HG03571 (cell line): Measurements from ENCODE around the gene ARR3.
"Not testable (repeated sequence)": the region's sequence is repeated elsewhere in the genome, so short reads cannot be mapped to it uniquely, and the experiment has no call there.

ENCODE experiments used
- ATAC-seq: cut with Tn5 transposase; IDR thresholded peaks from one replicate; pipeline ENCODE4 v1.9.1; 2021; ENCODE audit not compliant: unreplicated experiment

The ARR3 gene

DNA sequence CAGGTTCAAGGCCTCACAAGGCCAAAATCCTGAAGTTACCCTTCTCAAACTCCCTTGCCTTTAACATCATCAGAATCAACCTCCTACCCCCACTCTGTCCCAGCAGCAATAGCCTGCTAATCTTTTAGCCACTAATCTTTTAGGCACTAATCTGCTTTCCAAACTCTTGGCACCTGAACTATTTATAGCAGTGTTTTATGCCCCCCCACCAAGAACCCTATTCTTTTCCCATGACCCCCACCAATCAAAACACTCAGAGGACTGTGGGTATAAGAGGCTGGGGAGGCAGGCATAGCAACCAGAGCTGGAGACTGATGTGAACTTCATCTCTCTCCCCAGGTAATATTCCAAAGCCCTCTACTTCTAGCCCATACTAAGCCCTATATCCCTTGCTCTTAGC is at the start of gene ARR3:
Gene ARR3, plus strand, starts transcription at position 301 of the 400 bp plus-strand sequence. CDS start 1,052 bp downstream, outside the sequence.
- no peak for ATAC-seq

DNA sequence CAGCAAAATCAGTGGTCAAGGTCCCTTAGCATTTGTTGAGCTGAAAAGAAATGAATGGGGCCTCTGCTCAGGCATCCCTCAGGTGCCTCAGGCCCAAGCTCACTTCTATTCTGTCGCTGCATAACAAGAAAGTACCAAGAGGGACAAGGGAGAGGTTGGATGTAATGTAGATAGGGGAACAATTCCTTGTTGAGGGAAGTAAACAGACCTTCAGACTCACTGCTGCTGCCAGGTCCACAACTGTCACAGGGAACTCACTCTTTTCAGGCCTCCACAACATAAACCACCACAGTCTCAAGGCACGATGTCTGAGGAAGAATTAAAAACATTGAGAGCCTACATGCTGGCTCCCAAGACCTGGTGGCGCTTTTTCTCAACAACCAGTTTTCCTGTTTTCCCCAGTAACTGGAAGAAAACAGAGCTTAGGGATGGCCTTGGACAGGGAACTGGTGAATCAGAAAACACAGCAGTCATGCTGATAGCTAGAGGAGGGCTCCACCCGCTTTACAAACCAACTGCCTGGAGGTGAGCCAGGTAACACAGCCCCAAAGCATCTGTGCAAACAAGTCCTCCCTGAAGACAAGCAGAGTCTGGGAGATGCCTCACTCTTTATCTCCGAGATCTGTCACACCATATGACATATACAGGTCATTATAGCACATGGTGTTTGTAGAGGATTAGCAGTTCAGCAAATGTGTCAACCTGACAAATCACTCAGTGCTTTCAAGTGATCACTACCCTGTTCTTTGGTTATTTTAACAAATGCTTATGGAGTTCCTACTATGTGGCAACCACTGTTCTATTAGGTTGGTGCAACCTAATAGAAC is 48.0 kb upstream of the ARR3 start:
- no peak for ATAC-seq

DNA sequence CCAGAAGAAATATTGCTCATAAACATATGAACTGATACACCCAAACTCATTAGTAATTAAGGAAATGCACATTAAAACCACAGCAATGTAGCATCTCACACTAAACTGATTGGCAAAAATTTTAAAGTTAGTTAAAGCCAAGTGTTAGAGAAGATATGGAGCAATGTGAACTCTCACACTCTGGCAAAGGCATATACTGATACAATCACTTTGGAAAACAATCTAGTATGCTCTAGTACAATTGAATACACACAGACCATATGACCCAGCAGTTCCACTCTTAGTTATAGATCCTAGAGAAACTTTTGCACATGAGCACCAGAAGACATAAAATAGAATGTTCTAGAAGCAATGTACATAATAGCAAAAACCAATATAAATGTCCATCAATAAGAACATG is 42.1 kb upstream of the ARR3 start:
- ATAC-seq: no peak

DNA sequence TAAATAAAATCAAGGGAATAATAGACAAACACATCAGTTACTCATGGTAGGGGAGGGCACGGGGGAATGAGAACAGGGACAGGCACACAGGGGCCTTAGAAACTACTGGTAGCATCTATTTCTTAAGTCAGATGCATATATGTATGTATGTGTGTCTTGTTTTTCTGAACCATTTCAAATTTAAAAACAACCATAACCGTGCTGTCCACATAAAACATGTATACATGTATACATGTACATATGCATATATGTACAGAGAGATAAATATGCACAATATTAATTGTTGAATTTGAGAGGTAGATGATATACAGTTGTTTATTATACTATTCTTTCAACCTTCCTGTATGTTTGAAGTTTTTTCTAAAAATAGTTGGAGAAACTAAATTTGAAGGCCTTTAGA is 41.4 kb upstream of the ARR3 start:
- ATAC-seq: no peak

DNA sequence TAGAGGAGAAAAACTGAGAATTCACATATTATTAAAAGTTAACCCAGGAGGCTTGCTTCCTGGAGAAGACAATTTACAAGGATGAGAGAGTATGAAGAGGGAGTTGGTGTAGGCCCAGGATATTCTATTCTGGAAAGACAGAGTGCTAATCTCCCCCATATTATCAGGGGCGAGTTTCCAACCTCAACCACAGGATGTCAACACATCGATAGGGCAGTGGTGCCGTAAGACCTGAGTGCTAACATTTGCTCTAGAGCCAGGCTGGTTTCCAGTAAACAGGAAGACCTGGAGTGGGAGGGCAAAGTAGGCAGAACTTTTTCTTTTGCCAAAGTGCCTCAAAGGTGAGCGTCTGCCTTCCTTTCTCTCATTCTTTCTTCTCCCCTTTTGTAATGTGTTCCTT is 36.5 kb upstream of the ARR3 start:
- no peak for ATAC-seq

DNA sequence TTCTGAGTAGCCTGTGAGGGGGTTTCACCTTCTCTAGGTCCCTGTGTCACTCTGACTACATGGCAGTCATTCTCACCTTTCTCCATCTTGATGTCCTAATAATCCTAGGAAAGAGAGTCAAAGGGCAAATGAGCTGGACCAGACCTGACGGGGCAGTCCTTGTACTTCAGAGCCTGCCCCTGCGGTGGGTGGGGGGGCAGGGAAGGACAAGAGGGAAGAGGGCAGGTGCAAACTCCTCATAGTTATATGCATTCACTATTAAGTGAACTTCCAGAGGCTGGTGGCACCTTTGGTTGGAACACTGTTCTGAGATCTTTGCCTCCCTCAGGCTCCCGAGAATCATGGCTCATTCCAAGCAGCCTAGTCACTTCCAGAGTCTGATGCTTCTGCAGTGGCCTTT is 33.8 kb upstream of the ARR3 start, which contains the start of gene AWAT1:
Gene AWAT1, plus strand, starts transcription at position 301 of the 400 bp plus-strand sequence. Its CDS starts 41 bp downstream, at position 342.
- ATAC-seq: no peak

DNA sequence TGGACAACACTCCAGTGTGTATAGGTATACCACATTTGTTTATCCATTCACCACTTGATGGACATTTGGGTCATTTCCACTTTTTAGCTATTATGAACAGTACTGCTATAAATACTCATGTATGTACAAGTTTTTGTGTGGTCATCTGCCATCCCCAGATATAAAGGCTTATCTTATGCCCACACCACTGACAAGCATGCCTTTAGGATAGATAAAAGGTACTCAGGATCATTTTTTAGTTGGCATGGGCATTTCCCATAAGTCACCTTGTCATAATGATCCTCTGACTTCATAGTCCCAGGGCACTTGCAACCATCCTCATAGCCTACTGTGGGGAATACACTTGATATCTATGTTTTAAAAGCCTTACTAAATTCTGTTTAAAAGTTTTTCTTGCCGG is 27.4 kb upstream of the ARR3 start:
- no peak for ATAC-seq

DNA sequence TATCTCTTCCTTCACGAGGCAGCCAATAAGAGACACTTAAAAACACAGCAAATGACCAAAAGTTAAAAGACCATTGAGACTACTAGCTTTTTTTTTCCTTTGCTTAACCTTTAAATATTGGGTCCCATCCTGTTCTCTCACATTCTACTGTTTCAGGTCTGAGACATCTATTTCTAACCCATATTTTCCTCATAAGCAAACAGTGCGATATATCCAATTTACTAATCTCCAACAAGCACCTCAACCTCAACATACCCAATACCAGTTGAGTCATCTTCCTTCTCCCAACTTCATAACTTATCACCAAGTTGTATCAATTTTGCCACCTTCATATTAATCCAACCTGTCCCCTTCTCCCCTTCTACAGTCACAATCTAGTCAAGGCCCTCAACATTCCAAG is 26.6 kb upstream of the ARR3 start:
- no peak for ATAC-seq

DNA sequence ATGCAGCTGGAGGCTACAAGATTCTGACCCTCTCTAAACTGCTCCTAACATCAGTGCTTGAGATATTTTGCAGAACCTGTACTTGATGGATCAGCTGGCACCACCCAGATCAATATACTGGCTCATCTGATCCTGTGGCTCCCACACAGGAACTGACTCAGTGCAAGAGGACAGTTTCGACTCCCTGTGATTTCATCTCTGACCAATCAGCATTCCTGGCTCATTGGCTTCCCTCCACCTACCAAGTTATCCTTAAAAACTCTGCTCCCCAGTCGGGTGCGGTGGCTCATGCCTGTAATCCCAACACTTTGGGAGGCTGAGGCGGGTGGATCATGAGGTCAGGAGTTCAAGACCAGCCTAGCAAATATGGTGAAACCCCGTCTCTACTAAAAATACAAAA is 24.5 kb upstream of the ARR3 start:
- not testable (repeated sequence) for ATAC-seq

DNA sequence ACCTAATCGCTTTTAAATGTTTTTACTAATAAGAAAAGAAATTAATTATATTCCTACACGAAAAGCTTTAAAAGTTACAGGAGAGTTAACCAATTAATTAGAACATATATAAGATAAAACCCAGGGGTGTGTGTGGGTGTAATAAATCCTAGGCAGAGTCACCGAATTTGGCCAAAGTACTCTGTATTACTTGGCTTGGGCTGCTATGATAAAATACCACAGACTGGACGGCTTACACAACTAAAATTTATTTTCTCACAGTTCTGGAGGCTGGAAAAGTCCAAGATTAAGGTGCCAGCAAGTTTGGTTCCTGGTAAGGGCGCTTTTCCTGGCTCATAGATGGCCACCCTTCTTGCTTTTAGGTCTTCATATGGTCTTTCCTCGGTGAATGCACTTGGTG is 23.3 kb upstream of the ARR3 start:
- no peak for ATAC-seq

DNA sequence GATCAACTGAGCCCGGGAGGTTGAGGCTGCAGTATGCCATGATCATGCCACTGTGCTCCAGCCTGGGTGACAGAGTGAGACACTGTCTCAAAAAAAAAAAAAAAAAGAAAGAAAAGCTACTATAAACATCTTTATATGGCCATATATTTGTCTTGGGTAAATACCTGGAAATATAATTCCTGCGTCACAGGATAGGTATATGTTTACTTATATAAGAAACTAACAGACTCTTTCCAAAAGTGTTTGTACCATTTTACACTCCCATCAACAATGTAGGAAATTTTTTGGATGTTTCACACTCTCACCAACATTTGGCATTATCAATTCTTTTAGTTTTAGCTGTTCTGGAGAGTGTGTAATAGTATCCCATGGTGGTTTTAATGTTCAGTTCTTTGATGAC is 20.9 kb upstream of the ARR3 start:
- no peak for ATAC-seq

DNA sequence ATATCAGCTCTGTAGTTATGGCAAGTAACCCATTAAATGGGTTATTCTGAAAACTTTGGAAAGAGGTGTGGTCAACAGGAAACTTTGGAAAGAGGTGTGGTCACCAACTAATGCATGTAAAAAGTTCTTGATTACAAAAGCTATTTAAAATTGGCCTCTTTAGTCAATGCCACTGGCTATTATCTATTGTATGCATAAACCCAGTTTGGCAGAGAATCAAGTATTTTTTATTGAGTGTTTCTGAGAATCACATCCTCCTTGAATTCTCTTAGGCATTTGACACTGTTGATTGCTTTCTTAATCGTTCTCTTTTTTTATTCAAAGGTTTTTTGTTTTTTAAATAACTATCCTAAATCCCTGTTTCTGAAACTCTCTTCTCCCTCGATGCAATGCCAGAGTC is 15.6 kb upstream of the ARR3 start:
- ATAC-seq: no peak

DNA sequence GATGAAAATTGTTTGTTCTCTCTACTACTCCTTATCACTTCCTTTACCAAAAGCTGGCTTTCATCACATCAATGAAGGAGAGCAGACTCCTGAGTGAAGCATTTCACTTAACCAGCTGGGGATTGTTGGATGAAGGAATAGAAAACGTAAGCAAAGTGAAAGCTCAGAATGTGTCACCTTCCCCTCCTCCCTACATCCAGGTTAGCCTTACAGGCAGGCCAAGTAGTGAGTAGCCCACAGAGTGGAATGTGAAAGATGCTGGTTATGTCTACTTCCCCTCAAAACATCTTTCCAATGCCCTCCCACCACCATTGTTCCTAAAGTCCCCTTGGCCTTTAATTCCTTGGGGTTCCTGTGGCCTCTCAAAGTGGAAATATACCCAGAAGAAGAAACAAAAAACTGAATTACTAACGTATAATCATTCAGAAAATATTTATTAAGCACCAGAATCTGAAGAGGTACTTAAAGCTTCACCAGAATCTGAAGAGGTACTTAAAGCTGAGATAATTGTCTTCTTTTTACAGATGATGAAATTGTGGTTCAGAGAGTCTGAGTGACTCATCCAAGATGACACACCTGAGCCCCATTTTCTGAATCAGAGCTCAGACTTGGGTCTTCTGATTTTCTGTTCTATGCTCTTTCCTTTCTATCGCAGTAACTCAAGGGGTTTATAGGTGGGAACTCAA is 14.6 kb upstream of the ARR3 start:
- ATAC-seq: no peak

DNA sequence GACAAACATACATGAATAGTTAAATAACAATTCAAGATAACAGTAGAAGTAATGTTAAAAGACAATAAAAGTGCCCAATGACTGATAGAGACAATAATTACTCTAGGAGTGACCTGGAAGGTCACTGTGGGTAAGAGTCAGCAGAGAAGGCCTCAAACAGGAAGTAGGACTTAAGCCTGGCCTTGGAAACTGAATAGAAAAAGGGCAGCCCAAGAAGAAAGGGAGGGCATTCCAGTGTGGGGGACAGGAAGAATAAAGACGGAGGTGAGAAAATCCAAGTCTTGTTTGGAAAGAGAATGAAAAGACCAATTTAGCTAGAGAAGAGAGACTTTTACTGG is 14.1 kb upstream of the ARR3 start:
- ATAC-seq: no peak

DNA sequence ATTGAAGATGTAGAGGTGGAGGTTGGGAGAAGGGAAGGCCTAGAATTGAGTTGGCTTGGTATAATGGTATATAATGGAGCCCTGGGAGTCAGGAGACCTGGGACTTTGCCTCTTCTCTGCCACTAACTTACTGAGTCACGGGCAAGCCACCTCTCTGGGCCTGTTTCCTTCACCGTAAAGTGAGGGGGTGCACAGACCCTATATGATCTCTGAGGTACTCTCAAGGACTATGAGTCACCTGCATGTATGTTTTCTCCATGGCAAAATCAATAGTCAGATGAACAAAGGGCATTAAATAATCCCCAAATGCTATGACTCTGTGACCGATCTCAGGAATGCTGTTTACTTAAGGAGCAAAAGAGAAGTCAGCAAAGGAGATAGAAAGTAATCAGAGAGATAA is 13.2 kb upstream of the ARR3 start:
- no peak for ATAC-seq

DNA sequence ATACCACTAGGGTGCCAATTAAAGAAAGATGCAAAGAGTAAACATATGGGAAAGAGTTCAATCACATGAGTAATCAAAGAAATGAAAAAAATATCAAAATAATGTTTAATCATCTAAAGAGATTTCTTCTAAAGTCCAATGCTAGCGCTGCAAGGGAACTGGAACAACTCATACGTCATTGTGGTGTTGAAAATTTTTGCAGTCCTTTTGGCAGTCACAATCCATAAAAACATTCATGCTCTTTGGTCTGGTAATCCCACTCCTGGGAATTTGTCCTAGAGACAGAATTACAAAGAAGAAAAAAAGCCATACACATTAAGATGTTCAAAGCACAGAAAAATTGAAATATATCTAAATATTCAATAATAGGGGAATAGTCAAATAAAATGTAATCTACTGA is 12.7 kb upstream of the ARR3 start:
- no peak for ATAC-seq

DNA sequence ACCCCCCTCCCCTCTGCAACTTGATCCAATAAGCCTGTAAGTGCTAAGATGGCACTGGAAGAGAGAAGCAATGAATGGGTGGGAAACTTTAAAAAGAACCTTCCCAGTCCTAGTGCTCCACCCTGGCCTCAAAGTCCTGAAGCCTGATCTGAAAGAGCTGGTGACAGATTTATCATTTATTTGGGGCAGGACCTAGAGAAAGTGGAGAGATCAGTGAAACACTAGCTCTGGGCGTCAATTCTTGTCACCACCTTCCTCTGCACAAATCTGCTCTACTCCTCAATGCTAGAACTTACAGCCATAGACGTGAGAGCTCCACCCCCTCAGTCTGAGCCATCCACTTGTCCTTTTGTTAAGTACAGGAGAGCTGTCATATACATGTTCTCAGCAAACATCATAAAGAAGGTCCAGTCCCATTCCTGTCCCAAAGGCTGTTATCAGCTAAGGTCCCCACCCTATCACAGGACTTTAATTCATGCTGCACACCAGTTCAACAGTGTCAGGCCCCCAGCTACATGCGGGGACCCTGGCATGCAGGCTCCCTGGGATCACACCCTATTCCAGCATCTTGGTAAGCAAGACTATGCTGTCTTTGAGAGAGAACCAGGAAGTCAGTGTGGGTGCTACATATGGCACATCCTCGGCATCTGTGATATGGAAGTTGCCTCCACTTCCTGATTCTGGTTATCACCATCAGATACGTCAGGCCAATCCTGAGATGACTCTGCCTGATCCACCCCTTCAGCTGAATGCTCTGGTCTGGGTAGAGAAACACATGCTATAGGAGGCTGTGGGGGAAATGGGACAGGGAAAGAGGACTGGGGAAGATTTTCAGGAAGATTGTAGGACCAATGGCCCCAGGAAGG is 10.5 kb upstream of the ARR3 start:
- ATAC-seq: no peak

DNA sequence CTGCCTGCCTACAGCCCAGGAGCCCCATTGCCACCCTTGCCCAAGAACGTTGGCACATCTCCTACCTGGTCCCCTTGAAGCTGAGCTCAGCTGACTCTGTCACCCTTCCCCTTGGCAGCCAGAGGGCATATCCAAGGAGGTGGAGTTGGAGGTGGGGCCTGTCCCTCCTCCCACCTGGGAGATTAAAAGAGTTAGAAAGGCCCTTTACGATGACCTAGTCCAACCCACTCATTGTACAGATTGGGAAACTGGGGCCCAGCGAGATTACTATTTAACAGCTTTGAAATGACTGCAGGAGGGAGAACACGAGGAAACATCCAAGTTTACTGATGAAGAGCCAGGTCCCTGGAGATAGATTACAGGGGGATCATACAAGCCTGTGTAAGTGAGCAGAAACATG is 8.0 kb upstream of the ARR3 start, which contains the start of gene P2RY4:
Gene P2RY4, minus strand, starts transcription at position 101 of the 400 bp plus-strand sequence. CDS start 580 bp downstream, outside the sequence.
- ATAC-seq: no peak

DNA sequence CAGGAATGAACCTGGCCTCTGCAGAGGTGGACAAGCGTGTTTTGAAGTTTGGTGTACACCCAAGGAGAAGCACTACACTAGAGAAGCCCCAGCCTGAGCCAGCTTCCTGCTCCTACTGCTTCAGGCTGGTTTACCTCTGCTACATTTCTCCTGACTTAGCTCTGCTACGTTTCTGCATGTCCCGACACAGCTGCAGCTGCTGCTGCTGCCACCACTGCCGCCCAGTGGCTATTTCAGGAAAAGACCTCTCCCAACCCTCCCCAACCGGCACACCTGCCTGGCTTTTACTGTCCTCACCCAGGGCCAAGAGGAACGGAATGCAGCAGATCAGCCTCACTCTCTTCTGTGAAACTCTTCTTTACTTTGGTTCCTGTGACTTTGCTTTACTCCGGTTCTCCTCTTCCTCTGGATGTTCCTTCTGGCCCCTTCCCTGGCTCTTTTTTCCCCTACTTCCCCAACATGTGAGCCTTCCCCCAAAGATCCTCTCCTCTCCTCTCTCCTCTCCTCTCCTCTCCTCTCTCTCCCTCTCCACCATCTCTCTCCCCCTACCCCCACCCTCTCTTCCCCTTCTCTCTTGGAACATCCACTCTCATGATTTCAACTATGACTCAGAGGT is 5.1 kb upstream of the ARR3 start:
- no peak for ATAC-seq

DNA sequence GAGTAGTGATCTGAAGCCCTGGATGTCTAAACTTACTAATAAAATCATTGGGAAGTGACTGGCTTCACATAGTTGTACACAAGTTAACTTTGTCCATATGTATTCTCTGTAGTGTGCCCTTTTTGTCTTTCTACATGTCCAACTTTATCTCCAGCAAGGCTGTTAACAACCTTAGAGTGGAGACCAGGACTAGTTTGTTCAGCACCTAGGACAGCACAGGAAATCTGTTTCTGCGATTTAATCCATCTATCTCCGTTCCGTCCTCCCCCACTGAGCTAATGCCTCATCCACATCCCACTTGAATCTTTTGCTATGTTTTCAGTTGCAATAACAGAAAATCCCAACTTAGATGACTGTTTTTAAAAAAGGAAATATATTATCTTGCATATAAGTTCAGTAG is 3.4 kb upstream of the ARR3 start:
- no peak for ATAC-seq

DNA sequence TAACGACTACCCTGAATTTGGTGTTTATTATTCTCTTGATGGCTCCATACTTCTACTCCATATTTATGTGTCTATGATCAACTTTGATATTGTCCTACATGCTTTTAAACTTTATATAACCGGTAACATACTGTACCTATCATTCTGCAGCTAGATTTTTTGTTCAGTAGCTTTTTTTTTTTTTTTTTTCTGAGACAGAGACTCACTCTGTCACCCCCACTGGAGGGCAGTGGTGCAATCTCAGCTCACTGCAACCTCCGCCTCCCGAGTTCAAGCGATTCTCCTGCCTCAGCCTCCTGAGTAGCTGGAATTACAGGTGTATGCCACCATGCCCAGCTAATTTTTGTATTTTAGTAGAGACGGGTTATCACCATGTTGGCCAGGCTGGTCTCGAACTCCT is 5.9 kb downstream of the ARR3 start:
- ATAC-seq: not testable (repeated sequence)
